ENCODE data around the gene ADAMTS3.

The ADAMTS3 gene

DNA sequence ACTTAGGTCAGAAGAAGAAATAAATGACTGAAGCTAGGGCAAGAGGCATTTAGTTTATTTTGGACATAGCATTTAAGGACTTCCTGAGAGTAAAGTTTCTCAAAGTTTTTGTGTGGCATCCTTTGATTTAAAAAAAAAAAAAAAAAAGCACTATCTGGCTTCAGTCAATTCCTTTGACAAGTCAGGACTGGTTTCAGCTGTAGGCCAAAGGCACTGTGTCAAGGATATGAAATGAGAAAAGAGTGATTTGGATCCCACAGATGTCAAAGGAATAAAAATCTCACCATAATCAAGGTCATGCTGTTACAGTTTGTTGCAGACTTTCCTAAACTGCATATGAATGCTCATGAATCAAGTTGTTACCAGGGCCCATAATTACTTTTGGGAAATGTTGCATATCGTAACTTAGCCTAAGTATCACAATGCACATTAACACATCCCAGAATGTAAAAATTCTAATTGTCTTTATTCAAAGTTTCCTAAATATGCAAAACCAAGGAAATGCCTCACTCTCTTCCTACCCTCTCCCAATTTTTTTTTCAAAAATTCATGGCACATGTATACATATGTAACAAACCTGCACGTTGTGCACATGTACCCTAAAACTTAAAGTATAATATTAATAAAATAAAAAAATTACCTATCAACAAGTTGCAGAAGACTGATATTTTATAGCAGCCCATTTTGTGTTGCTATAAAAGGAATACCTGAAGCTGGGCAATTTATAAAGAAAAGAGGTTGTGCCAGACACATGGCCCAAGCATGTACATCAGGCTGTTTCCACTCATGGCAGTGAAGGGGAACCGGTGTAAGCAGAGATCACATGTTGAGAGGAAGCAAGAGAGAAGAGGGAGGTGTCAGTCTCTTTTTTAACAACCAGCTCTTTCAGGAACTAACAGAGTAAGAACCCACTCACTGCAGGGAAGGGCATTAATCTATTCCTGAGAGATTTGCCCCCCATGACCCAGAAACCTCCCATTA is 33.7 kb upstream of the ADAMTS3 start:
- Histone ChIP-seq H3K23ac (ENCODE audit: low read depth, low read length, poor library complexity) (no peak overlapping the region), H3K9me3 (replicated peaks in 1 of 2; ENCODE audit: control insufficient read depth in 2 of 2, insufficient read depth in 1 of 2, low read depth in 1 of 2, low read length in 2 of 2) (peaks cover 0 to 11% of the 10 kb centered on the region in 2 donors), H2AK5ac (ENCODE audit: low read depth, low read length) (no peak overlapping the region), H2BK15ac (ENCODE audit: low read length) (no peak overlapping the region), H3K27me3 (ENCODE audit: control insufficient read depth in 3 of 3, insufficient read depth in 3 of 3, low read depth in 1 of 3, low read length in 3 of 3) (no peaks in the 10 kb centered on the region), H3K9ac (ENCODE audit: low read depth, low read length, poor library complexity) (no peak overlapping the region), H3K27ac (replicated peaks; ENCODE audit: low read length) (no peak overlapping the region), H3K4me3 (ENCODE audit: low read length in 2 of 2) (no peak overlapping the region), H2AFZ (ENCODE audit: low read length) (no peak overlapping the region), H2BK120ac (ENCODE audit: low read depth, low read length) (no peak overlapping the region), H2BK12ac (ENCODE audit: low read length) (no peak overlapping the region), H4K91ac (ENCODE audit: low read depth, low read length, poor library complexity) (no peak overlapping the region), H4K8ac (ENCODE audit: low read depth, low read length) (no peak overlapping the region), H3K79me1 (ENCODE audit: low read depth, low read length) (no peaks in the 10 kb centered on the region), H3K4ac (ENCODE audit: low read length) (no peak overlapping the region), H3K4me2 (ENCODE audit: insufficient read depth, low read length, poor library complexity, severe bottlenecking) (no peak overlapping the region), H2BK5ac (ENCODE audit: low read length) (no peak overlapping the region), H3K14ac (ENCODE audit: low read length) (no peak overlapping the region), H3K36me3 (replicated peaks in 1 of 2; ENCODE audit: control insufficient read depth in 2 of 2, insufficient read depth in 2 of 2, low read length in 2 of 2) (no peaks in the 10 kb centered on the region), H3K18ac (ENCODE audit: low read length) (no peak overlapping the region), H3K4me1 (ENCODE audit: control insufficient read depth in 2 of 2, insufficient read depth in 1 of 2, low read depth in 1 of 2, low read length in 2 of 2) (no peaks in the 10 kb centered on the region)
- DNase-seq (ENCODE audit: low spot score) = no peak
- WGBS, 2 donors (ENCODE audit: extremely low coverage in 2 of 2, insufficient read length in 2 of 2, insufficient replicate concordance in 1 of 2) = no CpG with 5 or more reads among the region's 3 CpGs

DNA sequence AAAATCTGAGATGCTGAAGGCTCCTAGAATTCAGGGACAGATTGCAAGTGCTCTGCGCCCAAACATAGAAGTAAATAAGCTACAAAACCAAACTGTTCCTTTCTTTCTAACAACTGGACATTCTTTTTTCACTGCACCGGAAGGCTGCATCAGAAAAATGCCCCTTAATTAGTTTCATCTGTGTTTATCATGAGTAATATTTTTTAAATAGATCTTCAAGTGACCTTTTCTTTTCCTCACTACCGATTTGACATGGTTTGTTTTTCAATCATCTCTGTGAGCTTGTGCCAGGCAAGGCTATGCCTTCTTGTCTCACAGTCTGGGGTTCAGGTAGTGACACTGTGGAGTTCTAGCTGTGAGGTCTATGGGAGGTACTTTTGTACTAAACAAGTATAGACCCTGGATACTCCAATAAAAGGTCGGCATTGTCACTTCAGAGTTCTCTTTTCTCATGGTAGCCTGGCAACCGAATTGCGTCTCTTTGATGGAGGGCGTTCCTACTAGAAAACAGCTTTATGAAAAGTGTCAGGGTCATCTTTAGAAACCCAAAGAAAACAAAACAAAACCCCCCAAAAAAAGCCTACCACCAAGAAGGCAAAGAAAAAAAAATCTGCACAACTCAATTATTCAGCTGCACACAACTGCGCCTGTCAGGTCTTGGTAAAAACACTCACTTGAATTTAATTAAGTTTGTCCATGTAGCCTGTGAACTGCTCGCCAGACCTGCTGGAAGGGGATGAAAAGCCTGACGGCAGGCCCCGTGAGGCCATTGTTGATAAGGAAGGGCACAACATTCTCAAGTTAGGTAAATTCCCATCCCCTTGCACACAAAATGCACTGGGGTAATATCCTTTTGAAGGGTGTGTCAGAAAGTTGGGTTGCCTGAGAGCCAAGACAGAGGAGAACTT is 22.8 kb upstream of the ADAMTS3 start:
- H3K9ac ChIP-seq (ENCODE audit: low read depth, low read length, poor library complexity) = no peak overlapping the region
- H2BK12ac ChIP-seq (ENCODE audit: low read length) = no peak overlapping the region
- no peak overlapping the region for H3K4me3 ChIP-seq (ENCODE audit: low read length in 2 of 2)
- H3K9me3 ChIP-seq (replicated peaks in 1 of 2; ENCODE audit: control insufficient read depth in 2 of 2, insufficient read depth in 1 of 2, low read depth in 1 of 2, low read length in 2 of 2) = peaks cover 0 to 4% of the 10 kb centered on the region in 2 donors
- WGBS, 2 donors (ENCODE audit: extremely low coverage in 2 of 2, insufficient read length in 2 of 2, insufficient replicate concordance in 1 of 2) = no CpG with 5 or more reads among the region's 11 CpGs
- no peak overlapping the region for H2AK5ac ChIP-seq (ENCODE audit: low read depth, low read length)
- peak overlapping the region; percentile 1 for H2AFZ ChIP-seq (ENCODE audit: low read length)
- H3K4me1 ChIP-seq (ENCODE audit: control insufficient read depth in 2 of 2, insufficient read depth in 1 of 2, low read depth in 1 of 2, low read length in 2 of 2) = peaks cover 4 to 16% of the 10 kb centered on the region in 2 donors
- H3K4me2 ChIP-seq (ENCODE audit: insufficient read depth, low read length, poor library complexity, severe bottlenecking) = no peak overlapping the region
- H3K36me3 ChIP-seq (replicated peaks in 1 of 2; ENCODE audit: control insufficient read depth in 2 of 2, insufficient read depth in 2 of 2, low read length in 2 of 2) = no peaks in the 10 kb centered on the region
- no peak overlapping the region for H2BK5ac ChIP-seq (ENCODE audit: low read length)
- H3K4ac ChIP-seq (ENCODE audit: low read length) = no peak overlapping the region
- H3K14ac ChIP-seq (ENCODE audit: low read length) = no peak overlapping the region
- H4K91ac ChIP-seq (ENCODE audit: low read depth, low read length, poor library complexity) = no peak overlapping the region
- no peaks in the 10 kb centered on the region for H3K79me1 ChIP-seq (ENCODE audit: low read depth, low read length)
- no peak overlapping the region for H3K27ac ChIP-seq (replicated peaks; ENCODE audit: low read length)
- H3K18ac ChIP-seq (ENCODE audit: low read length) = no peak overlapping the region
- no peaks in the 10 kb centered on the region for H3K27me3 ChIP-seq (ENCODE audit: control insufficient read depth in 3 of 3, insufficient read depth in 3 of 3, low read depth in 1 of 3, low read length in 3 of 3)
- H3K23ac ChIP-seq (ENCODE audit: low read depth, low read length, poor library complexity) = no peak overlapping the region
- H2BK120ac ChIP-seq (ENCODE audit: low read depth, low read length) = no peak overlapping the region
- DNase-seq (ENCODE audit: low spot score) = no peak
- H2BK15ac ChIP-seq (ENCODE audit: low read length) = no peak overlapping the region
- no peak overlapping the region for H4K8ac ChIP-seq (ENCODE audit: low read depth, low read length)

GRCh38 chr4:72587334-72587733 is 18.3 kb upstream of the ADAMTS3 start:
- no peak overlapping the region for H4K8ac ChIP-seq (ENCODE audit: low read depth, low read length)

DNA sequence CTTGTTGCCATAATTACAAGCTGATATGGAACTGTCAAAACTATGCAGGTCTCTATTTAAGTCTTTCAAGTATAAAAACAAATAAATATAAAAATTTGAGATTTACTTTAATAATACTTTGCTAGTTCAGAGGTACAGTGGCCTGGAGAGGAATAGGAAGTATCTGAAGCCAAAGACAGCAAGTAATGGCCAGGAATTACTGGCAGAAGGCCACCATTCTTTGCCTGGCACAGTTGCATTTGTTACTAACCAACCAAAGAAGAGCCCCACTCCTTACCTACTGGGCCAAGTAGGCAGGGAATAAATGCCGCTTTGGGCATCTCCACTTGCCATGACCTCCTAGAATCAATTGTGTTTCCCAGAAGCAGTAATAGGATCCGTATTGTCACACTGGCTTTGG is 13.8 kb upstream of the ADAMTS3 start:
- WGBS, 2 donors (ENCODE audit: extremely low coverage in 2 of 2, insufficient read length in 2 of 2, insufficient replicate concordance in 1 of 2) = no CpG with 5 or more reads among the region's 2 CpGs
- no peak overlapping the region for H3K9ac ChIP-seq (ENCODE audit: low read depth, low read length, poor library complexity)
- no peak overlapping the region for H4K8ac ChIP-seq (ENCODE audit: low read depth, low read length)
- H2BK12ac ChIP-seq (ENCODE audit: low read length) = no peak overlapping the region
- H2BK120ac ChIP-seq (ENCODE audit: low read depth, low read length) = no peak overlapping the region
- no peak overlapping the region for H2BK5ac ChIP-seq (ENCODE audit: low read length)
- no peaks in the 10 kb centered on the region for H3K27me3 ChIP-seq (ENCODE audit: control insufficient read depth in 3 of 3, insufficient read depth in 3 of 3, low read depth in 1 of 3, low read length in 3 of 3)
- no peak overlapping the region for H2BK15ac ChIP-seq (ENCODE audit: low read length)
- no peaks in the 10 kb centered on the region for H3K79me1 ChIP-seq (ENCODE audit: low read depth, low read length)
- H2AK5ac ChIP-seq (ENCODE audit: low read depth, low read length) = no peak overlapping the region
- no peak overlapping the region for H3K4me2 ChIP-seq (ENCODE audit: insufficient read depth, low read length, poor library complexity, severe bottlenecking)
- no peak overlapping the region for H2AFZ ChIP-seq (ENCODE audit: low read length)
- H3K4me1 ChIP-seq (ENCODE audit: control insufficient read depth in 2 of 2, insufficient read depth in 1 of 2, low read depth in 1 of 2, low read length in 2 of 2) = peaks cover 0 to 2% of the 10 kb centered on the region in 2 donors
- H3K18ac ChIP-seq (ENCODE audit: low read length) = no peak overlapping the region
- no peak overlapping the region for H4K91ac ChIP-seq (ENCODE audit: low read depth, low read length, poor library complexity)
- no peak overlapping the region for H3K23ac ChIP-seq (ENCODE audit: low read depth, low read length, poor library complexity)
- no peak overlapping the region for H3K14ac ChIP-seq (ENCODE audit: low read length)
- DNase-seq (ENCODE audit: low spot score) = no peak
- no peaks in the 10 kb centered on the region for H3K9me3 ChIP-seq (replicated peaks in 1 of 2; ENCODE audit: control insufficient read depth in 2 of 2, insufficient read depth in 1 of 2, low read depth in 1 of 2, low read length in 2 of 2)
- no peak overlapping the region for H3K27ac ChIP-seq (replicated peaks; ENCODE audit: low read length)
- no peak overlapping the region for H3K4me3 ChIP-seq (ENCODE audit: low read length in 2 of 2)
- no peak overlapping the region for H3K4ac ChIP-seq (ENCODE audit: low read length)
- H3K36me3 ChIP-seq (replicated peaks in 1 of 2; ENCODE audit: control insufficient read depth in 2 of 2, insufficient read depth in 2 of 2, low read length in 2 of 2) = no peaks in the 10 kb centered on the region

More at GRCh38 chr4:72587334-72587733, 18.3 kb upstream of the ADAMTS3 start:
- Histone ChIP-seq H3K4me1 (ENCODE audit: control insufficient read depth in 2 of 2, insufficient read depth in 1 of 2, low read depth in 1 of 2, low read length in 2 of 2) (peaks cover 4 to 12% of the 10 kb centered on the region in 2 donors), H3K18ac (ENCODE audit: low read length) (no peak overlapping the region), H3K27me3 (ENCODE audit: control insufficient read depth in 3 of 3, insufficient read depth in 3 of 3, low read depth in 1 of 3, low read length in 3 of 3) (no peaks in the 10 kb centered on the region), H2BK15ac (ENCODE audit: low read length) (no peak overlapping the region), H2BK12ac (ENCODE audit: low read length) (no peak overlapping the region), H3K23ac (ENCODE audit: low read depth, low read length, poor library complexity) (no peak overlapping the region), H3K14ac (ENCODE audit: low read length) (no peak overlapping the region), H3K4me2 (ENCODE audit: insufficient read depth, low read length, poor library complexity, severe bottlenecking) (no peak overlapping the region), H3K4ac (ENCODE audit: low read length) (no peak overlapping the region), H2BK5ac (ENCODE audit: low read length) (no peak overlapping the region), H3K4me3 (ENCODE audit: low read length in 2 of 2) (no peak overlapping the region), H4K91ac (ENCODE audit: low read depth, low read length, poor library complexity) (no peak overlapping the region), H2AK5ac (ENCODE audit: low read depth, low read length) (no peak overlapping the region), H2BK120ac (ENCODE audit: low read depth, low read length) (no peak overlapping the region), H3K9me3 (replicated peaks in 1 of 2; ENCODE audit: control insufficient read depth in 2 of 2, insufficient read depth in 1 of 2, low read depth in 1 of 2, low read length in 2 of 2) (no peaks in the 10 kb centered on the region), H3K9ac (ENCODE audit: low read depth, low read length, poor library complexity) (no peak overlapping the region), H2AFZ (ENCODE audit: low read length) (no peak overlapping the region), H3K79me1 (ENCODE audit: low read depth, low read length) (no peaks in the 10 kb centered on the region), H3K27ac (replicated peaks; ENCODE audit: low read length) (no peak overlapping the region), H3K36me3 (replicated peaks in 1 of 2; ENCODE audit: control insufficient read depth in 2 of 2, insufficient read depth in 2 of 2, low read length in 2 of 2) (no peaks in the 10 kb centered on the region)
- no peak for DNase-seq (ENCODE audit: low spot score)
- WGBS, 2 donors (ENCODE audit: extremely low coverage in 2 of 2, insufficient read length in 2 of 2, insufficient replicate concordance in 1 of 2) = no CpG with 5 or more reads among the region's 2 CpGs
